Activated T-cell treated with anti-CD3 and anti-CD28 coated beads for 24 hours (primary cell): Measurements from ENCODE around the gene AOAH.
A peak's percentile ranks its signal among the peaks of the same experiment; 100 is the strongest.

ENCODE experiments used
- DNase-seq: peaks from one replicate; pipeline ENCODE4 v3.0.0-alpha.2; 2020; ENCODE audit warnings: low read depth

AOAH gene

DNA sequence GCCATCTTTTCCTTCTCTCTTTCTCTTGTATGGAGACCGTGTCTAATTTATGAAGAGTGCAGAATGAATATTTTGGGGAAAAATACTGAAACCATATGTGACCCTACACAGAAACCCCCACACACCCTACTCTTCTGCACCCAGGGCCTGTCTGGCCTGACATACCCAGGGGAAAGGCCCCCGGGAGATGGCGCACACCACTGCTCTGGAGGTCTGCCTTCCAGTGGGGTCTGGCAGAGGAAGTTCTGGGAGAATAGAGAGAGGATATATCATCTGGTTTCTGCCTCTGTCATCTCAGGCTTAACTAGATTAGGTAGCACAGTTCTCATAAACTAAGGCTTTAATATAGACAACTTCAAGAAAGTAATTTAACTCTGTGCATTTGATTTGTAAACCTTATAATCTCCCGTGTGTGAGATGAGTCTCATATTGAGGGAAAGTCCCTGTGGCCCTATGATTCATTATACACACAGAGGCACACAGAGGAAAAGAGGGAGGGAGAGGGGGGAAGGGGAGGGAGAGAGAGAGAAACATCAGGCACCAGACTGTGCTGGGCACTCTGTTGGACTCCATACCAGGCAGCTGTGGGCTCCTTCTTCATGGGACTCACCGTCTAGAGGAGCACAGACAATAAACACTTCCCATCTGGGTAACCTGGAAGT lies 123.3 kb downstream of the AOAH start:
- peak; percentile 7 for DNase-seq

DNA sequence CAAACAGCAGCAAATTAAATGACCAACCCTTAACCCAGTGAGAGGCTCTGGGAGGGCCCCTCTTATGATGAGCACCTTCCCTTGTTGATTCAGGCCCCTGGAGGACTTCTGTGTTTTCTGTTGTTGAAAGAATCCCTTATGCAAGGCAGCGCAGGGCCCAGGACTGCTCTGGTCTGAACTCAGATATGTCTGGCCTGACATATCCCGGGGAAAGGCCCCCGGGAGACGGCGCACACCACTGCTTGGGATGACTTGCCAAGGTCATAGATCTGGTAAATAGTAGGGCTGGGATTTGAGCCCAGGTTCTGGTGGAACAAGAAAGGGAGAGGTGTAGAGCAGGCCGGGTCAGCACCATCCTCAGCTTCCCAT lies 124.0 kb downstream of the AOAH start:
- DNase-seq, result no peak

DNA sequence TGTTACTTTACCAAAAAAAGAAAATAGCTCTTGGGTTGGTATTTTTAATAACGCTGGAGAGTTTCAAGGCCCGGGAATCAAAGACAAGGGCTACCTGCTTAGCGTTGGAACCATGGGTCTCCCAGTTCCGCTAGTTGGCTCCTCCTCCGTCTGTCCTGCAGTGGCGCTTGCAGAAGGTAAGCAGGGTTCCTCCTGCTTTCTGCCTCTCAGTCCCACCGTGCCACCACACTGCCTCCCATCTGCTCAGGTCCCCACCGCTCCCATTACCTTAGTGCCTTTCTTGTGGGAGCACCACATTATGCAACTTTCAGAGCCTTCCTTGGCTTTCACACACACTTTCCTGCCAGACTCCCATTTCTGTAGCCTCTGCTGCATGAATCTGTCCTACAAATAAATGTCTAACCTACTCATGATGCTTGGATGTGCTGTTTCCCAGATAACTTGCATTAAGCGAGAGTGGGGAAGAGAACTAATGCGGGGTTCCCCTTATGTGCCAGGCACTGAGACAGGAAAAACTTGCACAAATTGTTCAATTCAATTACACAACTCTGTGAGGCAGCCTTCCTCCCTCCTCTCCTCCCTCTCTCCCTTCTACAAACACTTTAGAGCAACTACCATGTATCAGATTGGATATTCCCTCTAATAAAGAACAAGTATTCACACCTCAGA lies 124.5 kb downstream of the AOAH start:
- DNase-seq, result no peak

DNA sequence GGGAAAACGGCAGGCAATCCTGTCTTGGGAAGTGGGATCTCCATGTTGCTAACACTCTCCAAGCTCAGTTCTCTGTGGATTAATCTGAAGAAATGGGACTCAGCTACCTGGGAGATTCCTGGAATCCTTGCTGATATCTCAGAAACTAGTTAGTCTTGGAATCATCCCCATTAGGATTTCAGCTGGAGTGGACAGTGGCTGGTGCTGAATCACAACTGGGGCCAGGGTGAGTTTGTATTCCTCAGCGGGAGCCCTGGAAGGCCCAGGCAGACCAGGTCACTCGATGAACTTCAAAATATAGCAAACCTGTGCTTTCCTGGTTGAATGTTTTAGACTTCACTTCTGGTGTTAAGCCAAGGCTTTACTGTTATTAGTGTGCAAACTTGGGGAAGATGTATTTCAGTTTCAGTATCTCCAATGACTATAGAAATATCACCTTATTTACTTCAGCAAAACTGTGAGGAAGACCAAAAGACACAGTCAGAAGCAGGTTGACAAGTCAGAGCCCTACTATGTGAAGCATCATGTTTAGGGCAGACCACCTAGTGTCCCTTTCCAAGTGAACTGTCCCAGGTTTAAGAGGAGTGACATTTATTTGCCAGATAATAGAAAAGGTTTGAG lies 126.1 kb downstream of the AOAH start:
- no peak for DNase-seq

DNA sequence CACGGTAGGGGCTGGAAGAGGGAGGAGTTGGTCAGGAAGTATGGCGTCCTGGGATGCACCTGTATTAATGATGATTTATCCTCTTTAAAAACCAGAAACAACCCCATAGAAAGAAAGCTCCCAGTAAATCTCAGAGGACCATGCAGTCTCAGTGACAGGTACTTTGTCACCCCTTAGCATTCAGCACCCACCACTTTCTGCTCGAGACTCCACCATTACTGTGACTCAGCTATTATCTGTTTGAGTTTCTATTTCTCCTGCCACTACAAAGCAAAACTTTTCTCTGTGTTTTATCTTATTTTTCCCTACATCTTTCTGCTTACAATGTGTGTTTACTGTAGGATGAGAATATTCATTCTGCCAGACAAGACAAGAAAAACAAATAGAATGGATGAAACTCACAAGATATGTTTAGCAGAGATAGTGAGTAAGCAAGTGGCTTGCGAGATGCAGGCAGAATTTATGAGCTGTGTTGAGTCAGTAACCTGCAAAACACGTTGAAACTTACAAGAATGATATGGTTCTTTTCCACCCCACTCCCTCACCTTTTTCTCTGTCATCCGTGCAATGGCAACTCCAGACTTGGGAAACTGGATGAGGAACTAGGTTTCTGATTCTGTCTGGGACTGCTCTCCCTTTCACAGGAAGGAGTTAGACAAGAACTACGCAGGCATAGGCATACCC lies 127.1 kb downstream of the AOAH start:
- DNase-seq, result no peak

DNA sequence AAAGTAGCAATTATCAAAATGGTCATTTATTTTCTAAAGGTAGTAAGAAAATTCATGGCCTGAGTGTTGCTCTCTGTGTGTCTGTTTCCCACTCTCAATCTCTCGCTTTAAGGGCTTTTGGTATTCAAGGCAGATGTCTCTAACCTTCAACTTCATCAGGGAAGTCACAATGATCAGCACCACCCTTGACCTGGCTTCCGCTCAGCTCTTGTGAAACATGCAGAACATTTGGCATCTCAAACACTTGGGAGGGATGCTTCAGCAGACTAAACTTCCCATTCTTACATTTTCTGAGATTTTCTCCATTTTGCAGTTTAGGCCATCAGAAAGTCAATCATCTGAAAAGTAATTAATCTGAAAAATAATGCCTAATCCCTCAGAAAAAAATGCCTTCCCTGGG lies 129.8 kb downstream of the AOAH start:
- DNase-seq, result no peak

DNA sequence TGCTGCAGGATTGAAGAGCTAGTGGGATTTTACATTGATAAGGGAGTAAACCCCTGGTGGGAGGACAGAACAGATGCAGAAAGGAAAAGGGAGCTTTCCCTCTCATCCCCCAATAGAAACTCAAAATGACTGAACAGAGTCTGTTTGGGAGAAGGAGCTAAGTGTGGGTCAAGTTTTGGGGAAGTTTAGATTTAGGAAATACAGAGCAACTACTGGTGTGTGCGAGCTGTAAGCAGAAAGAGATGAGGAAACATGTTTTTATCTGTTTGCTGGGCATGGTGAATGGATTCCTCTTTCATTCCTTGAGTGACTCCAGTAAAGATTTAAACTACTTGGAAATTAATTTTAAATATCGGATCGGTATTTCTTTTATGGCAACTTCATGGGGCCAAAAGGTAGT lies 132.7 kb downstream of the AOAH start:
- DNase-seq, result no peak

DNA sequence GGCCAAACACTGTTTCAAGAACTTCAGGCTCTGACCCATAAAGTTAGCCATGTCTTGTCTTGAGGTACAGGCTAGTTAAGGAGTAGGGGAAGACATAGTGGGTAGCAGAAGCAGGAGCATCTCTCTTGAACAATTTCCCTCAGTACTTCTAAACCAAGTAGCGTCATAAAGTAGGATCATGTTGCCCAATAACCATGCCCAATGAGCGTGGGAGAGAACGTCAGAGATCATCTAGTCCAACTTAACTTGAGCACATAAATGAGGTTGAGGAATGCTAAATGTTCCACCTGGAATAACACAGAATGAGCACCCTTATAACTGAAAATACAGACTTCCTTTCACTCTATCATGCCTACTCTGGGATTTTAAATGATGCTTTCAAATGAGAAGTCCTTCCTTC lies 134.9 kb downstream of the AOAH start:
- DNase-seq, result no peak

DNA sequence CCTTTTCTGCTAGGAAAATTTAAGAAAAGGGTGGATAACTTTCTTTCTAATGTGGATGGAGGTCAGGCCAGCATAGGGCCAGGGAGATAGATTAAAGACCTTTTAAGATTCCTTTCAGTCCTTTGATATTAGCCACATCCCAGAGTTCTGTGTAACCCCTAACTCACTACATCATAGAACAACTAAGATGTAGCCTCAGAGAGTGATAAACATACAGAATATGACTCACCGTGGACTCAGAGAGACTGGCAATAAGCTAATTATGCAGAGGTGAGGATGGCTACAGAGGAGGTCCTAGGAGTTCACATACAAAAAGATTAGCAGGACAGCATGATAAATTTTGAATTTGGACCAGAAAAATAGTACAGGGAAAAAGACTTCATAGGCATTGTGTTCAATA lies 141.0 kb downstream of the AOAH start:
- no peak for DNase-seq

DNA sequence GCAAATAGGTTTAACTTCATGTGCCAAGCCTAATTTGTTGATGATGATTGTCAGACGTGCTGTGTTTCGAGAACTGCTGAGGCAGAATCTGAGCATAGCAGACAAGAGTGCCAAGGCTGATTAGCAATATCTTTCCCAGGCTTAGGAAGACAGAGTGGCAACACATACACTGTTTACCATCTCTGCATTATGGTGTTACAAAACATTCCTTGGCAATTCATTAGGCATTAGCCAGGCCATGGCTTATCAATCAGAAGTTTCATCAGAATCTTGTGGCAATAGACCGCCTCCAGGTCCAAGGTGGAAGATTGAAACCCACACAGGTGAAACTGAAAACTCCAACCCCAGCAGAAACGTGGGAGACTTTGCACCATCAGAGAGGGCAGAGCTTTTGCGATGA lies 148.5 kb downstream of the AOAH start:
- no peak for DNase-seq

DNA sequence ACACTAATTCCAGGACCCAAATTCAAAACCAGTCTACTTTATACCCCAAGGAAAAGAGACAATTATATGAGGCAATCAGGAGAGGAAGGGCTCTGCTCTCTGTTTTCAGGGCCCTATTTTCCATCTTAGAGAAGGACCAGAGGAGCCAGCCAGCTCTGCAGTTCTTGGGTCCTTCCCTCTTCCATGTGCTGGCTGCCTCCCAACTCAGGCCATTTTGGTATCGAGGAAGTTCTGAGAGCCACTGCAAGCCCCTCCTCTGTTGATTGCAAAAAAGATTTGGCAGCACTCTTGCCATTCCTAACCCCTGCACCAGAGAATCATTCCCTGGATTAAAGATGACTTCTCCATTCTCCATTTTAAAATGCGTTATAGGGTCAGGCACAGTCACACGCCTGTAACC lies 151.2 kb downstream of the AOAH start:
- no peak for DNase-seq

DNA sequence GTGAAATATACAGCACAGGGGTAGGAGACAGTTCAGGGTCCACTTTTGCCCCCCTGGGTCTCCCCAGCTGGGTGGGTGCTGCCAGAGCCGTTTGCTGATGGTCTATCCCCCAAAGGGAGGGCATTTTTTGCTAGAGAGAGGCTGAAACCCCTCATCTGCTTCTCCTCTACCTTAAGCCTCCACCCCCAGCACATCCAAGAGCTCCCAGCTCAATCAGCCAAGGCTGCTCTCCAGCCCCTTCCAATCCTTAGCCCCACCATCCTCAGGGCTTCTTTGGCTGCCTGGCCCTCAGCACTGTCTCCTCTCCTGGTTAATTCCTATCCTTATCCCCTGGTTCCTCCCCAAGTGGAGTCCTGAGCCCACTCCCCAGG lies 153.1 kb downstream of the AOAH start:
- no peak for DNase-seq

DNA sequence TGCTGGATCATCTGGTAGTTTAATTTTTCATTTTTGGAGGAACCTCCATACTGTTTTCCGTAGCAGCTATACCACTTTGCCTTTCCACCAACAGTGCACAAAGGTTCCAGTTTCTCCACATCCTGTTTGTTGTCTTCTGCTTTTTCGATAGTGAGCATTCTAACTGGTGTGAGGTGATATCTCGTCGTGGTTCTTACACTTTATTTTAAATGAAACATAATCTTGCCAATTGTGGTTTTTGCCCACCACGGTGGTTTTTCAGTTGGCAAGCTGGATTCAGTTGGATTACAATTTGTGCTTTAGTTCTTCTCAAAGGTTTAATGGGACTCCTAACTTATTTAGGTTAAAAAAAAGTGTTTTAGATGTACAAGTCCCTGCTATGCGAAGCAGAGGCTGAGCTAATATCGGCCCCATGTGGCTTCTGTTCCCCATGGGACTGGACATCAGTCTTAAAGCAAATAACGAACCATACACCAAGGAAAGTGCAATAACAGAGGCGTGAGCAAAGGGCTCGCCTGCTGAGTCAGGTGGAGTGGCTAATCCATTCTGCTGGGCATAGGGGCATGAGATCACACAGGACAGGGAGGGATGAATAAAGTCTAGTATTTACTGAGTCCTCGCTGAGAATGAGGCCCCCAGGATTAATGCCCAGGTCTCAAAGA lies 153.6 kb downstream of the AOAH start:
- no peak for DNase-seq

DNA sequence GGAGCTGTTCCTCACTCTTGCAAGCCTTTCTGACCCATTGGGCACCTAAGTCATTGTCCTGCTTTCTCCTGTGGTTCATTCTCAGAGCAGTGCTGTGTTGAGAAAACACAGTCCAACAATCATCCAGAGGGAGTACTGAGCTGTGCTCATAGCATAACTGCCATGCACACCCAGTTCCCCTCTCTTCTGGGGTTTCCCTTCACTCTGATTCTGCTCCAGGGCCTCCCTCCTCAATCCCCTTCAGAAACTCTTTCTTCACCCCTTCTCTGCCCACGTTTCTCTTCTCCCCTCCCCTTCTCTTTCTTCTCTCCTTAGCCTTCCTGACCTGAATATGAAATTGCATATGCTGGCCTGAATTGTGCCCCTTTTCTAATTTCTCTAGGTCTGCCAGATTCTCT lies 155.8 kb downstream of the AOAH start:
- no peak for DNase-seq

DNA sequence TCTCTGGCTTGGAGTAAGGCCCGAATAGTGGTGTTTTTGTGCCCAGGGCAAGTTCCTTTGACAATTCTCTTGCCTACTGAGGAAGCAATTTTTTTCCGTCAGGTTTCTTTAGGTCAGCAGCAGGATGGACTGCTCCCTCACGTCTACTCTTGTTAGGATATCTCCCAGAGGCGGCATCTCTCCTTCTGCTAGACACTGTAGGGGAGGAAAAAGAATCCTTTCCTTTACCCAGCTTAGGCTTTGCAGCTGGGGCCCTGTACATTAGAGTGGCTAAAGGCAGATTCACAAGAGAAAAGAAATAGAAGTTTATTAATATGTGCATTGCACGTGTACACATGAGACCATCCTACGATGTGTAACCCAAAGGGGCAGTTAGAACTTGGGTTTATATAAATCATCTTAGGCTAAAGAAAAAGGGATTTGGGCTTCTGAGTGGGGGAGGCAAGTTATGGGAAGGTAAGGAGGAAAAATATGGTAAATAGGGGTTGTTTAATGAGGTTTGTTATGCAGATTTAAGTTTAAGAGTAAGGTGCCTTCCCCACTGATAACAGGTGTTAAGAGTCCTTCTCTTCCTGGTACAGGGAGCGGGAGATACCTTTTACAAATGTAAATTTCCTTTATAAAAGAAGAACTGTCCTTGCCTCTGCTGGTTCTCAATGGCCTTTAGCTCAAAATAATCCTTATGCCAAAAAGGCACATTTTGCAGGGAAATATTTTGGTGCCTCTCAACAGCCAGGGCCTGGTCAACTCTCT lies 156.4 kb downstream of the AOAH start:
- DNase-seq, result no peak

DNA sequence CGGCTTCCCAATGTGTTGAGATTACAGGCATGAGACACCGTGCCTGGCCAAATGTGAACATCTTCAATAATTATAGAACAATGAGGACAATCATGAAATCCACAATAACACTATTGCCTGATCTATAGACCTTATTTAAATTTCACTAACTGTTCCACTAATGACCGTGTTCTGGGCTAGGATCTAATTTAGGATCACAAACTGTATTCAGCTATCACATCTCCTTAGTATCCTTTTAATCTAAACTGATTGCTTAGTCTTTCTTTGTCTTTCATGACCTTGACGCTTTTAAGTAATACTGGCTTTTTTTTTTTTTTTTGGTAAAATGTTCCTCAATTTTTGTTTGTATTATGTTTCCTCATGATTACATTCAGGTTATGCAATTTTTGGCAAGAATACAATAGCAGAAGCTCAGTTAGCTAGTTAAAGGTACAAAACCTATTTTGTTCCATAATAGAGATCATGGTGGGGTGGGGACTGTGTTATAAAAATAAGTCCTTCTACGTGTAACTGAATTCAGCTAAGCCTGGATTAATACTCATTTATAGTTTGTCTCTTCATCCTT lies 158.4 kb downstream of the AOAH start:
- no peak for DNase-seq

DNA sequence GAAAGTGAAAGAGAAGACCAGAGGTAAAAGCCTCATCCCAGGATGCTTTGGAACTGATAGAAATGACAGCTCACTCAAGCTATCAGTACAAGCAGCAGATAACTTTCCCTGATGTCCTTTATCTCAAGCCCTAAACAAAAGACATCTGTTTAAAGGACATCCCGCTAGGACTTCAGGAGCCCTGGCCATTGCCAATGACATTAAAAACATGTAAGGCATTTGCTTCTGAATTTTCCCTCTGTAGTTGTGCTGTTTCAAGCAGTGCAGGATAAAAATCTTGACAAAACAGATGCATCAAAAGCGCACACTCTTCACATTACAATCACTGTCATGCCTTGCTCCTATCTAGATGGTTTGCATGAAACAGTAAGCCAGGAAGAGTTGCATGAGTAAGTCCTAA lies 159.8 kb downstream of the AOAH start:
- no peak for DNase-seq

DNA sequence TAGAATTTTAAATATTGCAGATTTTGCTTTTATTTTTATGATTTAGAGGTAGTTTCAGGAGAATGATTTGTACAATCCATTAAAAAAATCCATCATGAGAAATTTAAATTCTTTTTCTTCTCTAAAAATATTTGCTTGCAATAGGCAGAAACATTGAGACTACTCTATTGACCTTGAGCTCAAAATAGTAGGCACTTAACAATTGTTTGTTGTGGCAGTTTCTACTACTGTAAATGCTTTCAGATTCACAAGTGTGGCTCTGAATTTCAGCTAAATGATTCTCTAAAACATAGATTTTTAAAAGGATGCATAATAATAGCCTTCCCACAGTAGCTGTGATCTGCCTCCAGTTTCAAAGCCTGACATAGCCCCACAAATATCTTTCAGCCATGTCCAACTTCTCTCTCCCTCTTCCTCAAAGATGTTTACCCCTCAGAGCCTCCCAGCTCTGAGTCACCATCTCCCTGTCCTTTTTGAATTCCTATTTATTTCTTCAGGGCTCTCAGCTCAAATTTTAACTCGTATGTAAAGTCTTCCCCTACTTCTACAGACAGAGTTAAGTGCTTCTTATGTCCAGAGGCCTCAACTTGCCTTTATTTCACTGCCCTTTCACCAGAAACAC lies 160.5 kb downstream of the AOAH start:
- no peak for DNase-seq

DNA sequence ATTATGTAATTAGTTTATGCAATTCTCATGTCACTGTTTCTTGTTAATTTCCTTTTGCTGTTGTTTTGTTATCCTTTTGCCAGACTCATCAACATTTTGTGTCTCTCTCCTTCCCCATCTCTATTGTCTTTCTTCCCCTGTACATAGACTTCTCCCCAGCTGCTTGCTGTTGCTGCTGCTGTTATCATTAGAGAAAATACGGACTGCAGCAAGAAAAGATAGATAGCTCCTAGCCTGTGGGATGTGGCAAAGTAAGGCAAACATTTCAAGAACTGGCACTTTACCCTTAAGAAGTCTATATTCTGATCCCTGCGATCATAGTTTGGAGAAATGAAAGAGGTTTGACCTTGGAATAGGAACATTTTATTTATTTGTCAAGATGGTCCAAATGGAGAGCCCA lies 162.2 kb downstream of the AOAH start:
- no peak for DNase-seq

DNA sequence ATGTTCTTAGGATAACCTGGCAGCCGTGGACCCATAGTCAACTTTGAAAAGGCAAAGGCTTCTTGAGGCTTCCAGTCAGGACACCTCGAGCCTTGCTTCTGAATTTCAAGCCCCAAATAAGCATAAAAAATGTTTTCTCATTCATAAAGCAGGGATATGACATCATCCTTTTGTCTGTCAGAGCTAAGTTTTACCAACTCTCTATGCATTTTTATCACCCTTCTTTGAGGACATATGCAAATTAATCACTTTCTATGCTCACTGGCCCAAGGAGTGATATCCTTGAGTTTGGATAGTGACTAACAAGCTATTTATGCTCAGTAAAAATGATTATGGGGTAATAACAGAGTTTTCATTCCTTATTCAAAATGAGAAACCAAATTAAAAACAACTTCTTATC lies 175.3 kb downstream of the AOAH start:
- no peak for DNase-seq

DNA sequence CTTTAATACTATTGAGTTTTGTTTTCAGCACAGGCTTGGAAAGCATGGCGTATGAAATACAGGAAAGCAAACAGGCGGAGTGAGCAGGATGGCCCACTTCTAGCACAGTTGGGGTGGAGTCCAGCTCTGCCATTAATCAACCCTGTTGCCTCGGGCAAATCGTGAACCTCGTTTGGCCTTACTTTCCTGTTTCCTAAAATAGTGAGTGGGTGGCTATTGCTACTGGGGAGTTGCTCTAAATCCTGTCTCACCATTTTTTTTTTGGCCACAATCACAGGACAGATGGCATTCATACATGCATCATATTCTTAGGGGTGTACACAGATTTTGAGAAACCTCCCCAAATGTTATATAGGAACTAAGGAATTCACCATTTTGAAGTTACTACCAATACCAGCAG lies 176.9 kb downstream of the AOAH start:
- no peak for DNase-seq
